ENCODE measurements around the gene MXI1. TPM values are rescaled to one million over a fixed set of nuclear protein-coding genes. Genes with fewer than 3 reads are reported as not detected.
"Not testable (repeated sequence)": the region's sequence is repeated elsewhere in the genome, so short reads cannot be mapped to it uniquely, and the experiment has no call there.

The MXI1 gene
- total and polyA plus RNA-seq, 12 donors: 21.4 to 69.8 (median 38.6) TPM

- H3K36me3 ChIP-seq (replicated peaks in 1 of 2): no peaks in the 10 kb centered on the region
- TF ChIP-seq, protein P1, sequence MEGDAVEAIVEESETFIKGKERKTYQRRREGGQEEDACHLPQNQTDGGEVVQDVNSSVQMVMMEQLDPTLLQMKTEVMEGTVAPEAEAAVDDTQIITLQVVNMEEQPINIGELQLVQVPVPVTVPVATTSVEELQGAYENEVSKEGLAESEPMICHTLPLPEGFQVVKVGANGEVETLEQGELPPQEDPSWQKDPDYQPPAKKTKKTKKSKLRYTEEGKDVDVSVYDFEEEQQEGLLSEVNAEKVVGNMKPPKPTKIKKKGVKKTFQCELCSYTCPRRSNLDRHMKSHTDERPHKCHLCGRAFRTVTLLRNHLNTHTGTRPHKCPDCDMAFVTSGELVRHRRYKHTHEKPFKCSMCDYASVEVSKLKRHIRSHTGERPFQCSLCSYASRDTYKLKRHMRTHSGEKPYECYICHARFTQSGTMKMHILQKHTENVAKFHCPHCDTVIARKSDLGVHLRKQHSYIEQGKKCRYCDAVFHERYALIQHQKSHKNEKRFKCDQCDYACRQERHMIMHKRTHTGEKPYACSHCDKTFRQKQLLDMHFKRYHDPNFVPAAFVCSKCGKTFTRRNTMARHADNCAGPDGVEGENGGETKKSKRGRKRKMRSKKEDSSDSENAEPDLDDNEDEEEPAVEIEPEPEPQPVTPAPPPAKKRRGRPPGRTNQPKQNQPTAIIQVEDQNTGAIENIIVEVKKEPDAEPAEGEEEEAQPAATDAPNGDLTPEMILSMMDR (IDR thresholded peaks at IDR 0.05): no peak
- TF ChIP-seq POLR2A (IDR thresholded peaks at IDR 0.05): no peak
- H3K27ac ChIP-seq: no peak overlapping the region
- intact Hi-C loops (cut with DNase I): no loop called here
- 55 to 62% (median 62%) methylated on average over 4 of the region's 4 CpGs for WGBS, 4 donors
- H3K9me3 ChIP-seq (replicated peaks in 1 of 3): no peaks in the 10 kb centered on the region
- no peaks in the 10 kb centered on the region for H3K4me1 ChIP-seq (replicated peaks in 1 of 2)
- no peak overlapping the region for H3K4me3 ChIP-seq
- DNase-seq: no peak
- H3K27me3 ChIP-seq: peaks cover 4% of the 10 kb centered on the region
These were observed 14.9 kb upstream of the MXI1 start for GRCh38 chr10:110192552-110192951.

DNA sequence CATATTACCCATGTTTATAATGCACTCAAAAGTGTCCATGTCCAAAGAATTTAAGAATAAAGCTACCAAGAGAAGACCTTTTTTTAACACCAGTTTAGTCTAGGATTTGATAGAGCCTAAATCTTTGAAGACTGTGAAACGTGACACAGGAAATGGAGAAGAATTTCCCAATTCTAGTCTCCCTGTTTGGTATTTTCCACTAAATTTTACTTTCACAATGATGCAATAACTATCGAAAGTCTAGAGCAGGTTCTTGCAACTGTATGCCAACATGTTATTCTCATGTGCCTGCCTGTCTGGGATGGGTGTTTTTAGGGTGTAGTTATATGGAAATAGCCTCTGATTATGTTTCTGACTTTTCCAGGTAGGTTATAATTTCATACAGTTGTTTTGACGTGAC lies 6.9 kb upstream of the MXI1 start:
- Histone ChIP-seq H3K9me3 (replicated peaks in 1 of 3) (no peaks in the 10 kb centered on the region), H3K27ac (no peak overlapping the region), H3K4me3 (no peak overlapping the region), H3K36me3 (replicated peaks in 1 of 2) (no peaks in the 10 kb centered on the region), H3K4me1 (replicated peaks in 1 of 2) (no peaks in the 10 kb centered on the region), H3K27me3 (no peaks in the 10 kb centered on the region)
- DNase-seq: no peak
- 61 to 67% (median 64%) methylated on average over 3 of the region's 3 CpGs for WGBS, 4 donors
- TF ChIP-seq, protein P1 (IDR thresholded peaks at IDR 0.05): no peak
- no peak for TF ChIP-seq POLR2A (IDR thresholded peaks at IDR 0.05)
- intact Hi-C loops (cut with DNase I): loop anchor here in 1 of 2 donors (5.0 kb wide), 1 partner anchor 48 kb away; no protein-coding TSS in a partner anchor

GRCh38 chr10:110201046-110201445 lies 6.4 kb upstream of the MXI1 start:
- intact Hi-C loops (cut with DNase I): loop anchor here in 1 of 2 donors (5.0 kb wide), 1 partner anchor 49 kb away; no protein-coding TSS in a partner anchor
- not testable (repeated sequence) for H3K36me3 ChIP-seq (replicated peaks in 1 of 2); H3K4me3 ChIP-seq; H3K27me3 ChIP-seq; H3K27ac ChIP-seq; H3K9me3 ChIP-seq (replicated peaks in 1 of 3); H3K4me1 ChIP-seq (replicated peaks in 1 of 2)
- DNase-seq: peak in 1 of 7 donors; percentile 15
- WGBS, 4 donors: 80 to 91% (median 87%) methylated on average over 8 of the region's 8 CpGs

DNA sequence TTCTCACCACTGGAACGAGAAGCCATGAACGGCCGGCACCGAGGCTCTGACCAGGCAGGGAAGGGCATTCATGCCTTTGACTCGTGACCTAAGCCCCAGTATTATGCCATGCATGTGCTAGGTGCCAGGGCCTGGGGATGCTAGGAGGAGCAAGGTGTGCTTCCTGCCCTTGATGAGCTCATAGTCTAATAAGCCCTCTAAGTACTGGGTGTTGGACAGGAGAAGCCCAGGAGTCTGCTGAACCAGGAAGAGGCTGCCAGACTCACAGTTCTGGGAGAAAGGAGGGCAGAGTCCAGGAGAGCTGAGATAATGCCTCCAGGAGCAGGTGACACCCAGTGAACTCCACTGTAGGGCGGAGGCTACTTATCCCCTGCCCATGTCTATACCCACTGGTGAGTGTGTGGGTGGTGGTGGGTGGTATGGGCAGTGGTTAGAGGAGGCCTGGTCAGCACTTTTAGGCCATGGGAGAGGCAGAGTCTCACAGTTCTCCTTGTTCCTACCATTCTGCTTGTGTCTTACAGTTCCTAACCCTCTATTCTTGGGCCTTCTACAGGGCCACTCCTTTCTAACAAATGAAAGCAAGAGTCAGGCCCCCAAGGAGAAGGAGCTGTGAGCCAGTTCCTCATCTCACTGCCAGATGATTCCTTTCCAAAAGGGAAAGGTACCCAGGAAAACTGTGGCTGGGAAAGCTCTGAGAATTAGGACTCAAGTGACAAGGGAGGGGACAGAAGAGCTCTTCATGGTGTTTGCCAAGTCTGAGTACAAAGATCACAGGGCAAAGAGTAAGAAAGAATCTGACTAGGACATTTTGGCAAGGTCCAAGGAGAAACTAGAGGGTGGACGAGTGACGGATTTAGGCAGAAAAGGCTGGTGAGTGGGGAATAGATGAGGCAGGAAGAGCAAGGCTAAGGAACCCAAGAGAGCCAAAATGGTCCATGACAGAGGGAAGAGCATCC lies 3.6 kb upstream of the MXI1 start:
- TF ChIP-seq, protein P1 (IDR thresholded peaks at IDR 0.05): no peak
- TF ChIP-seq POLR2A (IDR thresholded peaks at IDR 0.05): no peak
- H3K27ac ChIP-seq: no peak overlapping the region
- no peaks in the 10 kb centered on the region for H3K9me3 ChIP-seq (replicated peaks in 1 of 3)
- 85 to 91% (median 89%) methylated on average over 2 to 8 of the region's 8 CpGs for WGBS, 4 donors
- no peaks in the 10 kb centered on the region for H3K27me3 ChIP-seq
- intact Hi-C loops (cut with DNase I): loop anchor here in 1 of 2 donors (5.0 kb wide), 1 partner anchor 51 kb away; no protein-coding TSS in a partner anchor
- peak in 1 of 7 donors; percentile 25 for DNase-seq
- no peak overlapping the region for H3K4me3 ChIP-seq
- peaks cover 0 to 4% of the 10 kb centered on the region in 2 donors for H3K4me1 ChIP-seq (replicated peaks in 1 of 2)
- H3K36me3 ChIP-seq (replicated peaks in 1 of 2): no peaks in the 10 kb centered on the region
